ENCODE measurements around the gene KRTAP26-1.

KRTAP26-1 gene

GRCh38 chr21:30320215-30320614, at the start of gene KRTAP26-1:
KRTAP26-1 (minus strand) TSS chr21:30320315; CDS start chr21:30320035, 280 bp downstream.
- DNase-seq: no peak

GRCh38 chr21:30355906-30356305, 35.8 kb upstream of the KRTAP26-1 start:
- no peak for DNase-seq

GRCh38 chr21:30354308-30355005, 34.3 kb upstream of the KRTAP26-1 start:
- DNase-seq: no peak

- DNase-seq: no peak
Measured at GRCh38 chr21:30351534-30351933, 31.4 kb upstream of the KRTAP26-1 start.

GRCh38 chr21:30349572-30349971, 29.5 kb upstream of the KRTAP26-1 start:
- no peak for DNase-seq

- DNase-seq: no peak
Measured at GRCh38 chr21:30348506-30348905, 28.4 kb upstream of the KRTAP26-1 start, which contains the start of gene KRTAP23-1. KRTAP23-1 (minus strand) TSS chr21:30348606; CDS start chr21:30348606, 0 bp downstream.

- no peak for DNase-seq
Measured at GRCh38 chr21:30345014-30345413, 24.9 kb upstream of the KRTAP26-1 start.

GRCh38 chr21:30340714-30341573, 20.8 kb upstream of the KRTAP26-1 start:
- DNase-seq: no peak

- DNase-seq: no peak
Measured at GRCh38 chr21:30338717-30339116, 18.6 kb upstream of the KRTAP26-1 start.

GRCh38 chr21:30337772-30338171, 17.7 kb upstream of the KRTAP26-1 start:
- DNase-seq: no peak

GRCh38 chr21:30337276-30337744, 17.2 kb upstream of the KRTAP26-1 start, which contains the start of gene KRTAP27-1:
KRTAP27-1 (minus strand) TSS chr21:30337694; CDS start chr21:30337668, 26 bp downstream.
- DNase-seq: no peak

GRCh38 chr21:30336596-30336995, 16.5 kb upstream of the KRTAP26-1 start:
- DNase-seq: no peak

- DNase-seq: no peak
Measured at GRCh38 chr21:30333736-30334135, 13.6 kb upstream of the KRTAP26-1 start.

- no peak for DNase-seq
Measured at GRCh38 chr21:30332681-30333080, 12.6 kb upstream of the KRTAP26-1 start.

GRCh38 chr21:30329203-30329875, 9.2 kb upstream of the KRTAP26-1 start:
- no peak for DNase-seq

- DNase-seq: no peak
Measured at GRCh38 chr21:30326390-30326789, 6.3 kb upstream of the KRTAP26-1 start.

GRCh38 chr21:30315701-30316100, 4.4 kb downstream of the KRTAP26-1 start:
- DNase-seq: no peak

GRCh38 chr21:30306884-30307283, 13.2 kb downstream of the KRTAP26-1 start:
- DNase-seq: no peak

GRCh38 chr21:30305136-30305535, 15.0 kb downstream of the KRTAP26-1 start:
- DNase-seq: no peak

- no peak for DNase-seq
Measured at GRCh38 chr21:30289215-30289614, 30.9 kb downstream of the KRTAP26-1 start, which contains the start of gene KRTAP25-1. KRTAP25-1 (minus strand) TSS chr21:30289514; CDS start chr21:30289490, 24 bp downstream.

GRCh38 chr21:30282850-30283249, 37.3 kb downstream of the KRTAP26-1 start, which contains the start of gene KRTAP24-1:
KRTAP24-1 (minus strand) TSS chr21:30282950; CDS start chr21:30282932, 18 bp downstream.
- DNase-seq: no peak

GRCh38 chr21:30271611-30272010, 48.5 kb downstream of the KRTAP26-1 start:
- DNase-seq: no peak

GRCh38 chr21:30271156-30271555, 49.0 kb downstream of the KRTAP26-1 start:
- DNase-seq: no peak
